Astrocyte of the spinal cord (primary cell): ENCODE data around the gene CFAP58.

Experiments
- DNase-seq: peaks from one replicate; pipeline ENCODE4 v3.0.0; 2011; ENCODE audit warnings: low read depth, low spot score
- H3K4me3 ChIP-seq: 2 replicates; pipeline ENCODE4 v1.5.1; 2011; ENCODE audit warnings: low read depth, mild to moderate bottlenecking, low read length, moderate library complexity
- in situ Hi-C: cut with HindIII; loops from 2 replicates; pipeline ENCODE4 v1.10.0; 2017; ENCODE audit warnings: low sequenced_read_pairs
- TF ChIP-seq, protein P1 (sequence below): IDR thresholded peaks from 2 replicates; pipeline ENCODE4 v1.5.1; 2012; ENCODE audit warnings: low read depth, mild to moderate bottlenecking, low read length, inconsistent platforms

Gene CFAP58

DNA sequence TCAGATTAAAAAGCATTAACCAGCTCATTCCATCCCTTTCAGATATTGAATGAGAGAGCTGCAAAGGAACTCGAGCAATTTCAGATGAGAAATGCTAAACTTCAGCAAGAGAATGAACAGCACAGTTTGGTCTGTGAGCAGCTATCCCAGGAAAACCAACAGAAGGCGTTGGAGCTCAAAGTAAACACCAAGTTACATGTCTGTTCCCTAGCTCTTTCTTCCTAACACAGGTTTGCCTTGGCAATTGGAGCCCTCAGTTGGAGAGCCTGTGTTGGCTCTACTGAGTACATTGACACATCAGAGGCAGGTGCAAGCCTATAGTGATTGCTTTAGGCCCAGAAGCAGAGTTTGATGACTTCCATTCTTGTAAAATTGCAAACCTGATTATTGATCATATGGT is 14.7 kb downstream of the CFAP58 start:
- in situ Hi-C loops: no loop called here
- DNase-seq: no peak
- TF ChIP-seq, protein P1, sequence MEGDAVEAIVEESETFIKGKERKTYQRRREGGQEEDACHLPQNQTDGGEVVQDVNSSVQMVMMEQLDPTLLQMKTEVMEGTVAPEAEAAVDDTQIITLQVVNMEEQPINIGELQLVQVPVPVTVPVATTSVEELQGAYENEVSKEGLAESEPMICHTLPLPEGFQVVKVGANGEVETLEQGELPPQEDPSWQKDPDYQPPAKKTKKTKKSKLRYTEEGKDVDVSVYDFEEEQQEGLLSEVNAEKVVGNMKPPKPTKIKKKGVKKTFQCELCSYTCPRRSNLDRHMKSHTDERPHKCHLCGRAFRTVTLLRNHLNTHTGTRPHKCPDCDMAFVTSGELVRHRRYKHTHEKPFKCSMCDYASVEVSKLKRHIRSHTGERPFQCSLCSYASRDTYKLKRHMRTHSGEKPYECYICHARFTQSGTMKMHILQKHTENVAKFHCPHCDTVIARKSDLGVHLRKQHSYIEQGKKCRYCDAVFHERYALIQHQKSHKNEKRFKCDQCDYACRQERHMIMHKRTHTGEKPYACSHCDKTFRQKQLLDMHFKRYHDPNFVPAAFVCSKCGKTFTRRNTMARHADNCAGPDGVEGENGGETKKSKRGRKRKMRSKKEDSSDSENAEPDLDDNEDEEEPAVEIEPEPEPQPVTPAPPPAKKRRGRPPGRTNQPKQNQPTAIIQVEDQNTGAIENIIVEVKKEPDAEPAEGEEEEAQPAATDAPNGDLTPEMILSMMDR: no peak
- no peak overlapping the region for H3K4me3 ChIP-seq

DNA sequence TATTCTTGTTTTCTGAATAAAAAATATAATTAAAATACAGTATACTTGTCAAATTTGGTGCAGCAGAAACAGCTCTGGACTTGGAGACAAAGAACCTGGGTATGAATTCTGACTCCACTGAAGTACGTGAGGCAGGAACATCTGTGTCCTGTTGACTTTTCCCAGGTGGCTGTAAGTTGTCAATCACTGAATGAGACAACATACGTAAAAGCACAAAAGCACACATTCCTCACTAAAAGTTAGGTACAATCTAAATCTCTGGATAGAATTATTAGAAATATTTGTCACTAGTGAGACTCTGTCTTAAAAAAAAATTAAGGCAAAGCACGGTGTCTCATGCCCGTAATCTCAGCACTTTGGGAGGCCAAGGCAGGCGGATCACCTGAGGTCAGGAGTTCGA is 18.1 kb downstream of the CFAP58 start:
- no peak overlapping the region for H3K4me3 ChIP-seq
- in situ Hi-C loops: no loop called here
- no peak for DNase-seq
- TF ChIP-seq, protein P1: no peak

DNA sequence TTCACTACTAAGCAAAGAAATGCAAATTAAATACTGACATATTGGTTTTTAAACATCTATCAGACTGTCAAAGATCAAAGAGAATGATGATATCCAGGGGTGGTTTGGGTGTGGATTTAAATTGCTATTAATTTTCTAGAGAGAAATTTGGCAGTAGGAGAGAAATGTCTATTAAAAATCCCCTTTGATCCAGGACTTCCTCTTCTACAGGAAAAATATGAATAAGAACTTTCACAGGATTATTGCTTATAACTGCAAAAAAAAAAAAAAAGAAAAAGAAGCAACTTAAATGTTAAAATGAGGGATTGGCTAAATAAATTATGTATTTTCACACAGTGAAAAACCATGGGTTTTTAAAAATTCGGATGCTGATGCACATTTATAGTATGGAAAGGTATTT is 21.0 kb downstream of the CFAP58 start:
- no peak for DNase-seq
- in situ Hi-C loops: no loop called here
- no peak overlapping the region for H3K4me3 ChIP-seq
- TF ChIP-seq, protein P1: no peak

DNA sequence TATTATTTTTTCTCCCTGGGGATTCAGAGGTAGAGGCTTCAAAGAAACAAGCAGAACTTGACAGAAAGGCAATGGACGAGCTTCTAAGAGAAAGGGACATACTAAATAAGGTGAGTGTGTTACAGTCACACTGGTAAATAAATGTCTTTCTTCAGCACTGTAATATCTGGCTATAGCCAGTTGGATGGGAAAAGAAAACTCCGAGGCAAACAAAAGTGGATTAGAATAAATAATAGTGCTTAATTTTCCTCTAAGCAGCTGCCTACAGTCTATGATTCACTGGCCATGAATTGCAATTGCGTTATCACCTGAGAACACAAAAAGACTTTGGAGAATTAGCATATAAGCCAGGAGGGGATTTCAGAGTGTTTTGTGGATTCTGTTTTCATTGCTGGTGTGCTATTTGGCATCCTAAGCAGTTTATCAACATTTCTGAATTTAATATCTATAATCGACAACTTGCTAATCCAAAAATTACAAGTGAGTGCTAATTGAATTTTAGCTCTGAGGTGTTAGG is 23.2 kb downstream of the CFAP58 start:
- in situ Hi-C loops: no loop called here
- H3K4me3 ChIP-seq: no peak overlapping the region
- TF ChIP-seq, protein P1: no peak
- no peak for DNase-seq

DNA sequence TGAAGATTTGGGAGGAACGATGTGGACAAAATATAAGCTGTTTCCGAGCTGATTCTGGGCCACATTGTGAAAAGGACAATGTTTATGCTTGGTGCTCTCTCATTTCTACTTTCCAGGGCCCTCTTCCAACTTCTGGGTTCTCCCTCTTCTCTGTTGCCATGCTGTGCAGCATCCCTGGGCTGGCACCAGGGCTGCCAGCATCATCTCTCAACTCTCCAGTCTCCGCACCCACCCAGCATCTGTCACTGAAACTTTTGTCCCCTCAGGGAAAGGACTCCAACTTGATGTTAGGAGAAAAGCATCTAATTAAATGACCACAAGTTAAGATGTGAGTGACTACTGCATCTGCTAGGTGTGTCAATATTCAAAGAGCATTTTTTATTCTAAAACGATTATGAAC is 26.7 kb downstream of the CFAP58 start:
- in situ Hi-C loops: no loop called here
- no peak for DNase-seq
- H3K4me3 ChIP-seq: no peak overlapping the region
- TF ChIP-seq, protein P1: no peak

DNA sequence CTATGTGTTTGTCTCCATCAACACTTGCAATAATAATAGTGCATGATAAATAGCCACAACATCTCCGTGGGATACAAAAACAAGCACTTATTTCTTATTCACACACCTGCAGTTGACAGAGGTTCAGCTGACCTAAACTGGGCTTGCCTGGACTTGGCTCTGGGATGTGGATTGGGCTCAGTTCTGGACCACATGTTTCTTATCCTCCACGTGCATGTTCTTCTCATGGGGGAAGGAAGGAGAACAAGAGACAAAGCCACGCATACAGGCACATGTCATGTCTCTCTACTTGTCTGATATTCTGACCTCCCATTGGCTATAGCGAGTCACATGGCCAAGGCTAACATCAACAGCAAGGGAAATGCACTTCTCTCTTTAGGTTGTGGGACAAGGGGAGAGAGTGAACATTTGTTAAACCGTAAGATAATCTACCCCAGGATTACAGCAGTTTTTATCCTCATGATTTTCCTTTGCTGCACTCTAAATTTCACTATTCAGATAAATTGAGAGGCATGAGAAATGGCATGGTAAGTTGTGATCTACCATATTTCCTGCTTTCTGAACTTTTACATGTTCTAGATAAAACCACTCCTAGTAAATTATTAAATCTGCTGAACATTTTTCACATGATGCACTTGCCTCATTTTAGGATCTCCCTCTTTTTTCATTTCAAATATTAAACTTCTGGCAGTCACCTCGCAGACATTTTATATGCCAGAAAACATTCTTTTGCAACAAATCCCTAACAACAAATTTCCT is 33.7 kb downstream of the CFAP58 start:
- no peak for DNase-seq
- H3K4me3 ChIP-seq: no peak overlapping the region
- in situ Hi-C loops: no loop called here
- TF ChIP-seq, protein P1: no peak

DNA sequence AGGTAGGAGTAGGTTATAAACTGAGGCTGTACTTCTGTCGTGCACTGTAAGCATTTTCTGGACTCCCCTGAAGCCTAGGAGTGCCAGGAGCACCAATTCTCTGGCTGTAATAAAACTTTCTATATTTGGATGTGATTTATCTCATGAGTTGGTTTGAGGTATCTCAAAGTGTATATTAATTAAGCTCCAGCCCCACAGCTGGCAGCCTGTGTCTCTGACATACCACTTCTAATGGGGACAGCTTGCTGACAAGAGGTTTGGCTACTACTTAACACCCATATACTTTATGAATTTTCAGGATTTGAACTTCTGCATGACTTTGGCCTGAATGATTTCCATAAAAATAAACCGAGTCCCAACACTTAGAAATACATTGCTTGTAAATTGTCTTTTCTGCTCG is 35.2 kb downstream of the CFAP58 start:
- DNase-seq: no peak
- TF ChIP-seq, protein P1: no peak
- no peak overlapping the region for H3K4me3 ChIP-seq
- in situ Hi-C loops: no loop called here
